ENCODE results near the gene PDIA5. TPM values are rescaled to one million over a fixed set of nuclear protein-coding genes. Genes with fewer than 3 reads are reported as not detected.
A peak's percentile ranks its signal among the peaks of the same experiment; 100 is the strongest.

The PDIA5 gene
- total RNA-seq (2021) (28.6 and 33.4 TPM in 2 replicates), Bru-seq, nascent RNA (percentile 81 among the genes with signal in this experiment), BruChase-seq, experiment 1, labeled RNA remaining after a 2-hour chase (percentile 78 among the genes with signal in this experiment), BruChase-seq, experiment 2, labeled RNA remaining after a 6-hour chase (percentile 80 among the genes with signal in this experiment)
- long read RNA-seq, transcript PDIA5-201 (17 exons, 1,799 nt): major isoform, 18 of 30 reads
- long read RNA-seq, partial matches to known transcripts: 5 of 30 reads
- long read RNA-seq, other reads (novel, unspliced or antisense): 7 of 30 reads

- TF ChIP-seq, protein P1, sequence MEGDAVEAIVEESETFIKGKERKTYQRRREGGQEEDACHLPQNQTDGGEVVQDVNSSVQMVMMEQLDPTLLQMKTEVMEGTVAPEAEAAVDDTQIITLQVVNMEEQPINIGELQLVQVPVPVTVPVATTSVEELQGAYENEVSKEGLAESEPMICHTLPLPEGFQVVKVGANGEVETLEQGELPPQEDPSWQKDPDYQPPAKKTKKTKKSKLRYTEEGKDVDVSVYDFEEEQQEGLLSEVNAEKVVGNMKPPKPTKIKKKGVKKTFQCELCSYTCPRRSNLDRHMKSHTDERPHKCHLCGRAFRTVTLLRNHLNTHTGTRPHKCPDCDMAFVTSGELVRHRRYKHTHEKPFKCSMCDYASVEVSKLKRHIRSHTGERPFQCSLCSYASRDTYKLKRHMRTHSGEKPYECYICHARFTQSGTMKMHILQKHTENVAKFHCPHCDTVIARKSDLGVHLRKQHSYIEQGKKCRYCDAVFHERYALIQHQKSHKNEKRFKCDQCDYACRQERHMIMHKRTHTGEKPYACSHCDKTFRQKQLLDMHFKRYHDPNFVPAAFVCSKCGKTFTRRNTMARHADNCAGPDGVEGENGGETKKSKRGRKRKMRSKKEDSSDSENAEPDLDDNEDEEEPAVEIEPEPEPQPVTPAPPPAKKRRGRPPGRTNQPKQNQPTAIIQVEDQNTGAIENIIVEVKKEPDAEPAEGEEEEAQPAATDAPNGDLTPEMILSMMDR (conservative IDR thresholded peaks at IDR 0.05; ENCODE audit: low read depth, low read length): no peak
- no peak for TF ChIP-seq EZH2 (IDR thresholded peaks at IDR 0.05; ENCODE audit: borderline replicate concordance, low read depth, low read length, poor library complexity, severe bottlenecking)
- H3K4me3 ChIP-seq (ENCODE audit: low read depth, low read length, poor library complexity, severe bottlenecking): peak within 1 kb of the TSS; percentile 64
- H3K4me1 ChIP-seq (ENCODE audit: insufficient read depth, low read length, poor library complexity, severe bottlenecking): peaks cover 15% of the 10 kb centered on the region
- H3K27me3 ChIP-seq (replicated peaks; ENCODE audit: insufficient read depth, low read depth, low read length, poor library complexity): no peaks in the 10 kb centered on the region
- ChIA-PET POLR2A (ENCODE audit: low non-redundant PET) (no interaction called here), CTCF (no interaction called here)
- intact Hi-C loops (cut with micrococcal nuclease; ENCODE audit: unreplicated experiment): no loop called here
- no peaks in the 10 kb centered on the region for H3K36me3 ChIP-seq (ENCODE audit: insufficient read depth, low read length, poor library complexity, severe bottlenecking)
- no TSS peak for BruUV-seq (replicated peaks)
- no peaks in the 10 kb centered on the region for H3K9me3 ChIP-seq (ENCODE audit: low read depth, low read length, poor library complexity, severe bottlenecking)
- H3K27ac ChIP-seq (ENCODE audit: low read depth, low read length, poor library complexity, severe bottlenecking): peak within 1 kb of the TSS; percentile 41
- peak; percentile 96 for DNase-seq (ENCODE audit: low spot score)
Observed at GRCh38 chr3:123066896-123067688, at the start of gene PDIA5. Gene PDIA5, plus strand, starts transcription at chr3:123067025. Its CDS starts 140 bp downstream, at chr3:123067165.

DNA sequence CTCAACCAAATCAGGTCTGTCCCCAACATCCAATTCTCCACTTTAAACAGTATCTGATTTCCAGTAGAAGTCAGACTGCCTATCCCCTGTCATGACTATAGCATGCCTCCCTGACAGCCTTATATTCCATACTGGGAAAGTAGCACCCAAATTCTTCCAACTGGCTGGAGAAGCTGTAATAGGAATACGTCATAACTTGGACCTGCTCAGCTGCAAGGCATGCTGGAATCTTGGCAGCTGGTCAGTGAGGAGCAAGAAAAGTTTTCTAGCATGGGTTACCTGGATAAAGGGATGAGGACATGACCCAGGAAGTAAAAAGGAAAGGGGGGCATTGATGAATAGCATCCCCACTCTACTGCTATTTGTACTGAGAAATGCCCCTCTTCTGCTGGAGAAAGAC lies 48.1 kb upstream of the PDIA5 start:
- ChIA-PET POLR2A (ENCODE audit: low non-redundant PET) (no interaction called here), CTCF (no interaction called here)
- intact Hi-C loops (cut with micrococcal nuclease; ENCODE audit: unreplicated experiment): no loop called here
- TF ChIP-seq, protein P1 (conservative IDR thresholded peaks at IDR 0.05; ENCODE audit: low read depth, low read length): no peak
- no peak for TF ChIP-seq EZH2 (IDR thresholded peaks at IDR 0.05; ENCODE audit: borderline replicate concordance, low read depth, low read length, poor library complexity, severe bottlenecking)
- no TSS peak for BruUV-seq (replicated peaks)
- no peaks in the 10 kb centered on the region for H3K9me3 ChIP-seq (ENCODE audit: low read depth, low read length, poor library complexity, severe bottlenecking)
- H3K4me3 ChIP-seq (ENCODE audit: low read depth, low read length, poor library complexity, severe bottlenecking): no peak overlapping the region
- no peak overlapping the region for H3K27ac ChIP-seq (ENCODE audit: low read depth, low read length, poor library complexity, severe bottlenecking)
- H3K27me3 ChIP-seq (replicated peaks; ENCODE audit: insufficient read depth, low read depth, low read length, poor library complexity): peaks cover 79% of the 10 kb centered on the region
- no peaks in the 10 kb centered on the region for H3K4me1 ChIP-seq (ENCODE audit: insufficient read depth, low read length, poor library complexity, severe bottlenecking)
- DNase-seq (ENCODE audit: low spot score): no peak
- no peaks in the 10 kb centered on the region for H3K36me3 ChIP-seq (ENCODE audit: insufficient read depth, low read length, poor library complexity, severe bottlenecking)

DNA sequence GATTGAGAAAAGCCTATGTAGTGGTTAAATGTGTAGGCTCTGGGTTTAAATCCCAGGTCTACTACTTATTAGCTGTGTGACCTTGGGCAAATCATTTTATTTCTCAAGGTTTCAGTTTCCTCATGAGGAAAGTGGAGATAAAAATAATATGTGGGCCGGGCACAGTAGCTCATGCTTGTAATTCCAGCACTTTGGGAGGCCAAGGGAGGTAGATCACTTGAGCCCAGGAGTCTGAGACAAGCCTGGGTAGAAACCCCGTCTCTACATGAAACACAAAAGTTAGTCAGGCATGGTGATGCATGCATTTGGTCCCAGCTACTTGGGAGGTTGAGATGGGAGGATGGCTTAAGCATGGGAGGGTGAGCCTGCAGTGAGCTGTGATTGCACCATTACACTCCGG lies 47.7 kb upstream of the PDIA5 start:
- POLR2A ChIA-PET (ENCODE audit: low non-redundant PET): interaction anchor here (0.6 kb wide), 1 partner anchor 21 kb away, joined by 3 read pairs; no protein-coding TSS in a partner anchor
- no peaks in the 10 kb centered on the region for H3K4me1 ChIP-seq (ENCODE audit: insufficient read depth, low read length, poor library complexity, severe bottlenecking)

More for the DNA sequence above, 47.7 kb upstream of the PDIA5 start:
- H3K27ac ChIP-seq (ENCODE audit: low read depth, low read length, poor library complexity, severe bottlenecking): no peak overlapping the region
- CTCF ChIA-PET: no interaction called here
- H3K36me3 ChIP-seq (ENCODE audit: insufficient read depth, low read length, poor library complexity, severe bottlenecking): no peaks in the 10 kb centered on the region
- H3K9me3 ChIP-seq (ENCODE audit: low read depth, low read length, poor library complexity, severe bottlenecking): no peaks in the 10 kb centered on the region
- BruUV-seq (replicated peaks): no TSS peak
- peaks cover 79% of the 10 kb centered on the region for H3K27me3 ChIP-seq (replicated peaks; ENCODE audit: insufficient read depth, low read depth, low read length, poor library complexity)
- DNase-seq (ENCODE audit: low spot score): no peak
- intact Hi-C loops (cut with micrococcal nuclease; ENCODE audit: unreplicated experiment): no loop called here
- no peak overlapping the region for H3K4me3 ChIP-seq (ENCODE audit: low read depth, low read length, poor library complexity, severe bottlenecking)
- no peak for TF ChIP-seq EZH2 (IDR thresholded peaks at IDR 0.05; ENCODE audit: borderline replicate concordance, low read depth, low read length, poor library complexity, severe bottlenecking)
- TF ChIP-seq, protein P1 (conservative IDR thresholded peaks at IDR 0.05; ENCODE audit: low read depth, low read length): no peak

All from A673 (cell line).